GM12878 (cell line): ENCODE measurements around the gene ANKMY1. TPM values are rescaled to one million over a fixed set of nuclear protein-coding genes. Genes with fewer than 3 reads are reported as not detected.
A peak's percentile ranks its signal among the peaks of the same experiment; 100 is the strongest.

Source experiments
- ATAC-seq: fragments of 200-7000 bp; cut with Tn5 transposase; 3 replicates; pipeline ENCODE4 v1.9.1; 2020; ENCODE audit warnings: mild to moderate bottlenecking, moderate library complexity
- BruUV-seq: library from RNA; stranded (reverse); fragments of 400-500 nt; replicated peaks from 2 replicates; lab custom pipeline; 2021; lab: Mats Ljungman, UMichigan
- CTCF ChIA-PET: fragments of 300-600 bp; sonication (Branson Sonifier 250); formaldehyde crosslinking; extraction: SDS; loops from one replicate; lab custom pipeline; 2021; ENCODE audit warnings: inconsistent platforms; lab: Yijun Ruan, JAX
- POLR2A ChIA-PET: fragments of 350-600 bp; formaldehyde crosslinking; extraction: SDS; loops from one replicate; lab custom pipeline; 2021; ENCODE audit warnings: inconsistent platforms; lab: Charles Lee
- RAD21 ChIA-PET: fragments of 300-600 bp; sonication (Branson Sonifier 250); formaldehyde crosslinking; loops from one replicate; lab custom pipeline; 2023; ENCODE audit warnings: antibody characterized with exemption; ENCODE audit not compliant: unreplicated experiment; lab: Charles Lee
- SMC1A ChIA-PET: fragments of 300-600 bp; sonication (Branson Sonifier 250); formaldehyde crosslinking; loops from one replicate; lab custom pipeline; 2023; ENCODE audit not compliant: unreplicated experiment, uncharacterized antibody; lab: Charles Lee
- DNase-seq: peaks from one replicate; pipeline ENCODE4 v3.0.0-alpha.2; 2011; ENCODE audit warnings: low read depth, low spot score
- FAIRE-seq: peaks from 3 replicates; lab custom pipeline; 2011; peaks lifted over from hg19 to GRCh38; lab: Jason Lieb, UNC
- H2AFZ ChIP-seq: 2 replicates; pipeline ENCODE4 v1.6.0; 2011; ENCODE audit warnings: low read depth, low read length, control low read depth; ENCODE audit not compliant: control insufficient read depth
- H3K27ac ChIP-seq: 2 replicates; pipeline ENCODE4 v1.5.1; 2011; ENCODE audit warnings: control low read depth; ENCODE audit not compliant: control insufficient read depth, insufficient read depth
- H3K27me3 ChIP-seq, 2 experiments: replicated peaks in 1 of 2; 2 replicates each; pipeline versions ENCODE4 v1.6.0 to v1.6.1; 2011; ENCODE audit warnings: low read length in 1 of 2; ENCODE audit not compliant: control insufficient read depth in 2 of 2, insufficient read depth in 2 of 2
- H3K36me3 ChIP-seq, 2 experiments: 2 replicates each; pipeline ENCODE4 v1.5.1; 2011; ENCODE audit warnings: low read length in 1 of 2; ENCODE audit not compliant: control insufficient read depth in 2 of 2, insufficient read depth in 2 of 2
- H3K4me1 ChIP-seq: 2 replicates; pipeline ENCODE4 v1.6.1; 2011; ENCODE audit warnings: mild to moderate bottlenecking, low read length, moderate library complexity, mixed read lengths; ENCODE audit not compliant: control insufficient read depth, insufficient read depth
- H3K4me2 ChIP-seq: 2 replicates; pipeline ENCODE4 v1.6.0; 2011; ENCODE audit warnings: control low read depth; ENCODE audit not compliant: control insufficient read depth, insufficient read depth
- H3K4me3 ChIP-seq: fragments of 200-600 bp; sonication (generic); 2 replicates; pipeline ENCODE4 v1.5.1; 2016
- H3K79me2 ChIP-seq: 2 replicates; pipeline ENCODE4 v1.6.0; 2011; ENCODE audit warnings: low read length; ENCODE audit not compliant: control insufficient read depth, insufficient read depth
- H3K9ac ChIP-seq: 2 replicates; pipeline ENCODE4 v1.8.0; 2011; ENCODE audit warnings: low read length, control low read depth, mixed read lengths; ENCODE audit not compliant: control insufficient read depth, insufficient read depth
- H3K9me3 ChIP-seq: replicated peaks from 3 replicates; pipeline ENCODE4 v1.5.1; 2011; ENCODE audit warnings: mild to moderate bottlenecking, low read length; ENCODE audit not compliant: control insufficient read depth, insufficient read depth
- H4K20me1 ChIP-seq: 2 replicates; pipeline ENCODE4 v1.6.0; 2011; ENCODE audit not compliant: control insufficient read depth, insufficient read depth
- BACH1 ChIP-seq: fragments of 450-650 bp; IDR thresholded peaks from 2 replicates; pipeline ENCODE4 v1.6.1; 2017; ENCODE audit warnings: mild to moderate bottlenecking, borderline replicate concordance
- CHD4 ChIP-seq: fragments of 200-600 bp; sonication (generic); IDR thresholded peaks from 2 replicates; pipeline ENCODE4 v1.6.1; 2016; ENCODE audit warnings: mild to moderate bottlenecking
- DPF2 ChIP-seq: fragments of 450-650 bp; IDR thresholded peaks from 2 replicates; pipeline ENCODE4 v1.6.1; 2017; ENCODE audit warnings: mild to moderate bottlenecking
- E4F1 ChIP-seq: fragments of 450-650 bp; IDR thresholded peaks from 2 replicates; pipeline ENCODE4 v1.6.1; 2018; ENCODE audit warnings: borderline replicate concordance, mild to moderate bottlenecking; ENCODE audit not compliant: partially characterized antibody
- FOXK2 ChIP-seq: fragments of 450-650 bp; IDR thresholded peaks from 2 replicates; pipeline ENCODE4 v1.6.1; 2017; ENCODE audit warnings: mild to moderate bottlenecking, moderate library complexity
- GABPA ChIP-seq: IDR thresholded peaks from 2 replicates; pipeline ENCODE4 v1.6.1; 2014; ENCODE audit warnings: antibody characterized with exemption, low read depth, mild to moderate bottlenecking, inconsistent platforms
- GATAD2B ChIP-seq: fragments of 450-650 bp; conservative IDR thresholded peaks from 2 replicates; pipeline ENCODE4 v1.6.1; 2017; ENCODE audit warnings: low read depth, mild to moderate bottlenecking, moderate library complexity
- IKZF2 ChIP-seq, 2 experiments: fragments of 450-650 bp; IDR thresholded peaks; 2 replicates each; pipeline ENCODE4 v1.6.1; 2017; ENCODE audit warnings: mild to moderate bottlenecking in 2 of 2, moderate library complexity in 2 of 2
- KLF5 ChIP-seq: fragments of 450-650 bp; IDR thresholded peaks from 2 replicates; pipeline ENCODE4 v1.6.1; 2014; ENCODE audit warnings: mild to moderate bottlenecking; ENCODE audit not compliant: partially characterized antibody
- MYC ChIP-seq: IDR thresholded peaks from 2 replicates; pipeline ENCODE4 v1.6.1; 2011; ENCODE audit warnings: mild to moderate bottlenecking, low read length, moderate library complexity, inconsistent platforms; ENCODE audit not compliant: insufficient read depth, insufficient replicate concordance, insufficient read length, severe bottlenecking
- NRF1 ChIP-seq: conservative IDR thresholded peaks from 2 replicates; pipeline ENCODE4 v1.6.1; 2011; ENCODE audit warnings: mild to moderate bottlenecking, low read depth, low read length, improper control_type of control experiment
- SIX5 ChIP-seq: IDR thresholded peaks from 2 replicates; pipeline ENCODE4 v1.6.1; 2011; ENCODE audit warnings: mild to moderate bottlenecking, low read depth, low read length, moderate library complexity; ENCODE audit not compliant: severe bottlenecking
- SMAD5 ChIP-seq: IDR thresholded peaks from 2 replicates; pipeline ENCODE4 v1.6.1; 2016; ENCODE audit warnings: antibody characterized with exemption, low read depth
- TARDBP ChIP-seq: IDR thresholded peaks from 2 replicates; pipeline ENCODE4 v1.6.1; 2016; ENCODE audit warnings: borderline replicate concordance
- WGBS: methylation state at CpG from one replicate; pipeline ENCODE4 v1.1.6; 2016; ENCODE audit warnings: low lambda C conversion rate; ENCODE audit not compliant: insufficient replicate concordance, insufficient coverage; ENCODE audit errors: missing lambda C conversion rate; 5-methylcytosine and 5-hydroxymethylcytosine counted together
- in situ Hi-C: fragments of 300-500 bp; cut with MboI; formaldehyde crosslinking; loops from 9 replicates; pipeline ENCODE4 v1.14.3; 2018; ENCODE audit warnings: mixed read lengths
- intact Hi-C: fragments of 100-400 bp; cut with micrococcal nuclease; formaldehyde crosslinking; loops from one replicate; pipeline ENCODE4 v1.14.2; 2022; ENCODE audit not compliant: unreplicated experiment
- polyA plus RNA-seq, 11 experiments: library from polyadenylated mRNA; depleted of rRNA in 4 of 11; unstranded in 6 of 11; stranded (reverse) in 5 of 11; fragments of >200 nt; fragmentation: Nextera tagmentation in 4 of 11; fragmentation: Illumina TruSeq in 1 of 11; extraction: Ambion mirVana in 4 of 11; extraction: Trizol in 1 of 11; gene quantifications; 1 replicate in 1 of 11; 2 replicates in 10 of 11; pipeline versions ENCODE4 v1.2.1 to v1.2.3, GENCODE V29; 2011 to 2016; ENCODE audit warnings: inconsistent platforms in 2 of 11, missing spikeins in 2 of 11, low read depth in 1 of 11
- total RNA-seq, 4 experiments: library from RNA; depleted of rRNA in 3 of 4; stranded (reverse); fragments of >200 nt in 3 of 4; fragmentation: Illumina TruSeq in 1 of 4; extraction: Trizol in 1 of 4; gene quantifications; 2 replicates each; pipeline versions ENCODE4 v1.2.1 to v1.2.3, GENCODE V29; 2013 to 2021

ANKMY1 gene
- total and polyA plus RNA-seq, 10 of the 15 experiments (the other 5 are each of a cell fraction or from before 2014, with no cell fraction given) = 1.1 to 15.3 (median 11.1) TPM

DNA sequence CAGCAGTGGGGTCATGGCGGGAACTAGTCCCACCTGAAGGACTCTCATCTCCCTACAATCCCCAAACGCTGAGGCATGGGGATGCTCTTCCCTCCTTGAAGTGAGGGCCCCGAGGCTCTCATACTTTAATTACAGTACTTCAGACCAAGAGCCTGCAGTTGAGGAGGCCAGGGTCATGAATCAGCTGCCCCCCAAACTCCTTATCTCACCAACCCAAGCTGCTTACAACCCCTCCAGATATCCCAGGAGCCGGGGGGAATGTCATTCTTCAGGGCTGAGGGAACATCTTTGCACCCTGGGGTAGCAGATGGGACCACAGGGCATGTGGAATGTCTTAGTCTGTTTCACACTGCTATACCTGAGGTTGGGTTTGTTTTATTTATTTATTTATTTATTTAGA is 26.0 kb upstream of the ANKMY1 start:
- no peak overlapping the region for H2AFZ ChIP-seq
- no peaks in the 10 kb centered on the region; the same call in 1 of the 2 replicates for H4K20me1 ChIP-seq
- peak overlapping the region; percentile 36; the same call in 1 of the 2 replicates for H3K4me3 ChIP-seq
- SMC1A ChIA-PET = interaction anchor here (0.8 to 6.4 kb wide), 3 partner anchors 22 to 38 kb away, joined by 4 to 124 read pairs (median 13); partner anchors contain the start of genes ANKMY1 and DUSP28
- no peaks in the 10 kb centered on the region; the same call in 1 of the 3 replicates for H3K9me3 ChIP-seq
- H3K27me3 ChIP-seq = no peaks in the 10 kb centered on the region
- H3K27ac ChIP-seq = peak overlapping the region; percentile 92
- intact Hi-C loops (loop anchor here (1.0 kb wide), 2 partner anchors 17 to 22 kb away; no protein-coding TSS in a partner anchor), in situ Hi-C loops (no loop called here)
- H3K4me1 ChIP-seq = peaks cover 56% of the 10 kb centered on the region
- H3K4me2 ChIP-seq = peak overlapping the region; percentile 73
- RAD21 ChIA-PET = interaction anchor here (6.2 to 10.9 kb wide), 2 partner anchors 22 to 69 kb away, joined by 49 to 206 read pairs; partner anchors contain the start of genes ANKMY1 and DUSP28
- TF ChIP-seq FOXK2 (no peak), KLF5 (no peak), DPF2 (no peak), IKZF2 (IDR thresholded peaks at IDR 0.05) (no peak), MYC (no peak), TARDBP (no peak), SMAD5 (no peak), E4F1 (no peak), GATAD2B (no peak), CHD4 (no peak), BACH1 (no peak), GABPA (no peak), SIX5 (no peak), NRF1 (no peak)
- peak overlapping the region; percentile 32; the same call in 1 of the 2 replicates for H3K9ac ChIP-seq
- BruUV-seq = no TSS peak
- DNase-seq (no peak), FAIRE-seq (no peak), ATAC-seq (no peak)
- 83% methylated on average over 4 of the region's 4 CpGs for WGBS
- peaks cover 48% of the 10 kb centered on the region for H3K79me2 ChIP-seq
- POLR2A ChIA-PET = interaction anchor here (1.3 to 6.7 kb wide), 2 partner anchors 20 to 518 kb away, joined by 3 to 233 read pairs; partner anchors contain the start of genes DUSP28 and MTERF4
- CTCF ChIA-PET = interaction anchor here (0.7 to 11.9 kb wide), 5 partner anchors 20 to 747 kb away, joined by 3 to 196 read pairs (median 3); partner anchors contain the start of gene DUSP28
- H3K36me3 ChIP-seq = no peaks in the 10 kb centered on the region
